K562 (cell line): ENCODE data around the gene PDCD6IP. TPM values are rescaled to one million over a fixed set of nuclear protein-coding genes. Genes with fewer than 3 reads are reported as not detected.
"Not testable (repeated sequence)": the region's sequence is repeated elsewhere in the genome, so short reads cannot be mapped to it uniquely, and the experiment has no call there.

Experiments used
- ATAC-seq: fragments of 200-7000 bp; cut with Tn5 transposase; 3 replicates; pipeline ENCODE4 v1.9.1; 2020; ENCODE audit warnings: moderate library complexity
- BruUV-seq: library from RNA; stranded (reverse); fragments of 400-500 nt; replicated peaks from 2 replicates; lab custom pipeline; 2021; lab: Mats Ljungman, UMichigan
- CTCF ChIA-PET: fragments of 300-600 bp; formaldehyde crosslinking; extraction: SDS; loops from one replicate; lab custom pipeline; 2021; ENCODE audit warnings: low intra/inter-chr PET ratio; lab: Yijun Ruan, JAX
- POLR2A ChIA-PET: fragments of 300-600, 350-650 bp; sonication (Branson Sonifier 250); formaldehyde crosslinking; extraction: SDS; loops from one replicate; lab custom pipeline; 2021; ENCODE audit warnings: antibody characterized with exemption, inconsistent platforms; lab: Yijun Ruan, JAX
- DNase-seq, 4 experiments: peaks; one replicate each; pipeline versions ENCODE4 v3.0.0 to v3.0.0-alpha.2; 2011 to 2018; ENCODE audit warnings: low spot score in 3 of 4, mixed read lengths in 3 of 4; ENCODE audit errors: extremely low read depth in 1 of 4
- FAIRE-seq: peaks from 2 replicates; lab custom pipeline; 2011; peaks lifted over from hg19 to GRCh38; lab: Jason Lieb, UNC
- H2AFZ ChIP-seq: 2 replicates; pipeline ENCODE4 v1.6.0; 2011; ENCODE audit warnings: low read depth, low read length, control low read depth, inconsistent platforms
- H3K27ac ChIP-seq: fragments of 200-600 bp; 3 replicates; pipeline ENCODE4 v1.8.0; 2011; ENCODE audit warnings: low read depth, mild to moderate bottlenecking, control low read depth, inconsistent platforms, low read length, moderate library complexity, mixed read lengths; ENCODE audit errors: extremely low read depth
- H3K27me3 ChIP-seq, 2 experiments: fragments of 300-600 bp in 1 of 2; 2 replicates in 1 of 2; 3 replicates in 1 of 2; pipeline versions ENCODE4 v1.6.0 to v1.8.0; 2011; ENCODE audit warnings: inconsistent platforms in 2 of 2, low read length in 2 of 2, mild to moderate bottlenecking in 1 of 2, mixed read lengths in 1 of 2, moderate library complexity in 1 of 2; ENCODE audit not compliant: control insufficient read depth in 2 of 2, insufficient read depth in 2 of 2
- H3K36me3 ChIP-seq: fragments of 300-600 bp; 3 replicates; pipeline ENCODE4 v1.8.0; 2011; ENCODE audit warnings: mild to moderate bottlenecking, low read length, inconsistent platforms; ENCODE audit not compliant: control insufficient read depth, insufficient read depth
- H3K4me1 ChIP-seq, 2 experiments: fragments of 200-600 bp in 1 of 2; replicated peaks in 1 of 2; 2 replicates in 1 of 2; 3 replicates in 1 of 2; pipeline versions ENCODE4 v1.5.1 to v1.8.0; 2011; ENCODE audit warnings: inconsistent platforms in 2 of 2, low read length in 2 of 2, mild to moderate bottlenecking in 1 of 2, mixed read lengths in 1 of 2, moderate library complexity in 1 of 2; ENCODE audit not compliant: control insufficient read depth in 2 of 2, insufficient read depth in 2 of 2
- H3K4me2 ChIP-seq: 2 replicates; pipeline ENCODE4 v1.6.1; 2011; ENCODE audit warnings: low read length, control low read depth, inconsistent platforms, mixed read lengths; ENCODE audit not compliant: insufficient read depth
- H3K4me3 ChIP-seq: fragments of 200-600 bp; sonication (generic), shearing (Covaris generic); 2 replicates; pipeline ENCODE4 v1.5.1; 2016; ENCODE audit warnings: control low read depth, inconsistent platforms
- H3K79me2 ChIP-seq: fragments of 200-600 bp; 3 replicates; pipeline ENCODE4 v1.8.0; 2011; ENCODE audit warnings: low read length, inconsistent platforms; ENCODE audit not compliant: control insufficient read depth, insufficient read depth
- H3K9ac ChIP-seq, 2 experiments: 2 replicates each; pipeline versions ENCODE4 v1.6.0 to v1.6.1; 2011; ENCODE audit warnings: low read depth in 2 of 2, low read length in 2 of 2, control low read depth in 1 of 2, inconsistent platforms in 1 of 2, mild to moderate bottlenecking in 1 of 2, mixed read lengths in 1 of 2; ENCODE audit not compliant: insufficient read depth in 1 of 2
- H3K9me1 ChIP-seq: one replicate; pipeline ENCODE4 v1.6.0; 2011; ENCODE audit warnings: inconsistent platforms, mild to moderate bottlenecking, low read length, moderate library complexity; ENCODE audit not compliant: control insufficient read depth, insufficient read depth
- H3K9me3 ChIP-seq: replicated peaks from 2 replicates; pipeline ENCODE4 v1.5.1; 2011; ENCODE audit warnings: low read depth, low read length, inconsistent platforms; ENCODE audit not compliant: control insufficient read depth, insufficient read depth
- H4K20me1 ChIP-seq: replicated peaks from 2 replicates; pipeline ENCODE4 v1.6.1; 2011; ENCODE audit warnings: low read length, inconsistent platforms, mixed read lengths; ENCODE audit not compliant: control insufficient read depth, insufficient read depth
- CBX1 ChIP-seq: sonication (generic); IDR thresholded peaks from 2 replicates; pipeline ENCODE4 v1.6.1; 2016; ENCODE audit warnings: antibody characterized with exemption, low read depth, mild to moderate bottlenecking
- CBX3 ChIP-seq, 2 experiments: IDR thresholded peaks; 1 replicate in 1 of 2; 2 replicates in 1 of 2; pipeline ENCODE4 v1.6.1; 2012; ENCODE audit warnings: inconsistent platforms in 2 of 2, low read length in 2 of 2, borderline replicate concordance in 1 of 2, control low read depth in 1 of 2
- CBX5 ChIP-seq: IDR thresholded peaks from 2 replicates; pipeline ENCODE4 v1.6.1; 2014; ENCODE audit warnings: low read depth, borderline replicate concordance
- HIVEP1 ChIP-seq: fragments of 250-450 bp; sonication (Bioruptor Pico); IDR thresholded peaks from 2 replicates; pipeline ENCODE4 v1.4.0; 2020; ENCODE audit warnings: mild to moderate bottlenecking
- MLX ChIP-seq, 2 experiments: fragments of 450-650 bp in 1 of 2; sonication (generic) in 1 of 2; formaldehyde crosslinking; conservative IDR thresholded peaks; 2 replicates each; pipeline versions ENCODE4 v1.4.0 to v1.8.1; 2020 to 2022; ENCODE audit warnings: mild to moderate bottlenecking in 1 of 2, missing genetic modification reagents in 1 of 2
- NCOR1 ChIP-seq: fragments of 450-650 bp; IDR thresholded peaks from 2 replicates; pipeline ENCODE4 v1.6.1; 2016; ENCODE audit warnings: mild to moderate bottlenecking, moderate library complexity
- TRIM24 ChIP-seq, 2 experiments: fragments of 450-650 bp; IDR thresholded peaks; 2 replicates each; pipeline ENCODE4 v1.6.1; 2016
- TRIM28 ChIP-seq: fragments of 450-650 bp; IDR thresholded peaks from 2 replicates; pipeline ENCODE4 v1.6.1; 2017
- TSC22D4 ChIP-seq: fragments of 450-650 bp; IDR thresholded peaks from 2 replicates; pipeline ENCODE4 v1.6.1; 2016; ENCODE audit warnings: missing genetic modification characterization, missing biosample characterization, control low read depth
- ZNF280A ChIP-seq: fragments of 450-650 bp; IDR thresholded peaks from 2 replicates; pipeline ENCODE4 v1.6.1; 2018; ENCODE audit warnings: mild to moderate bottlenecking, low read depth; ENCODE audit not compliant: partially characterized antibody
- ZNF707 ChIP-seq: fragments of 250-450 bp; sonication (Bioruptor Pico); conservative IDR thresholded peaks from 2 replicates; pipeline ENCODE4 v1.8.0; 2022; ENCODE audit warnings: inconsistent platforms, mild to moderate bottlenecking, moderate library complexity
- WGBS: fragments of 100-300 bp; shearing (Covaris generic); methylation state at CpG from one replicate; pipeline ENCODE4 v1.1.6; 2016; ENCODE audit warnings: low coverage, mixed read lengths; ENCODE audit not compliant: insufficient coverage; ENCODE audit errors: missing lambda C conversion rate; 5-methylcytosine and 5-hydroxymethylcytosine counted together
- in situ Hi-C: fragments of 300-500 bp; cut with MboI; formaldehyde crosslinking; loops from 4 replicates; pipeline ENCODE4 v1.15.0; 2018; ENCODE audit warnings: inconsistent platforms, mixed read lengths
- intact Hi-C: fragments of 100-400 bp; cut with micrococcal nuclease; formaldehyde crosslinking; loops from 2 replicates; pipeline ENCODE4 v1.14.2; 2022
- polyA plus RNA-seq, 8 experiments: library from polyadenylated mRNA; depleted of rRNA in 4 of 8; stranded (reverse) in 5 of 8; unstranded in 3 of 8; fragments of >200 nt; fragmentation: Nextera tagmentation in 2 of 8; fragmentation: Illumina TruSeq in 1 of 8; extraction: Ambion mirVana in 2 of 8; extraction: Trizol in 1 of 8; gene quantifications; 2 replicates each; pipeline versions ENCODE4 v1.2.1 to v1.2.3, GENCODE V29; 2011 to 2014; ENCODE audit warnings: inconsistent platforms in 1 of 8, missing spikeins in 1 of 8
- total RNA-seq, 7 experiments: library from RNA; depleted of rRNA in 6 of 7; stranded (reverse); fragments of >200 nt in 6 of 7; fragmentation: Illumina TruSeq in 2 of 7; extraction: Trizol in 2 of 7; gene quantifications; 2 replicates each; pipeline versions ENCODE4 v1.2.1 to v1.2.3, GENCODE V29; 2011 to 2021; ENCODE audit warnings: low replicate concordance in 1 of 7

The PDCD6IP gene
- total and polyA plus RNA-seq, 9 of the 15 experiments (the other 6 are each of a cell fraction or from before 2014, with no cell fraction given), result 40.2 to 302 (median 122) TPM

- H3K4me2 ChIP-seq, result no peak overlapping the region
- BruUV-seq, result no TSS peak
- no peak for TF ChIP-seq HIVEP1
- no peak for TF ChIP-seq MLX (CRISPR knock-in tag; conservative IDR thresholded peaks at IDR 0.05)
- no peak for TF ChIP-seq NCOR1
- TF ChIP-seq TSC22D4 (tag), result no peak
- no peak for FAIRE-seq
- no peak overlapping the region for H3K4me3 ChIP-seq
- ATAC-seq, result no peak
- H3K9ac ChIP-seq, result no peak overlapping the region
- in situ Hi-C loops, result no loop called here
- no peak for DNase-seq
- 9% methylated on average over 2 of the region's 2 CpGs for WGBS
- ChIA-PET POLR2A (interaction anchor here (0.7 to 1.0 kb wide), 2 partner anchors 8 to 23 kb away, joined by 3 to 5 read pairs; no protein-coding TSS in a partner anchor), CTCF (interaction anchor here (0.7 kb wide), 1 partner anchor 64 kb away, joined by 3 read pairs; no protein-coding TSS in a partner anchor)
- no peaks in the 10 kb centered on the region for H3K79me2 ChIP-seq
- H2AFZ ChIP-seq, result peak overlapping the region; percentile 17; the same call in 1 of the 2 replicates
- intact Hi-C loops, result no loop called here
- no peaks in the 10 kb centered on the region for H3K4me1 ChIP-seq
- H3K9me3 ChIP-seq, result no peaks in the 10 kb centered on the region; the same call in 1 of the 2 replicates
- H3K36me3 ChIP-seq, result no peaks in the 10 kb centered on the region
- H3K9me1 ChIP-seq, result no peaks in the 10 kb centered on the region
- no peaks in the 10 kb centered on the region for H4K20me1 ChIP-seq
- H3K27me3 ChIP-seq, result no peaks in the 10 kb centered on the region
- no peak overlapping the region for H3K27ac ChIP-seq
Observed at GRCh38 chr3:33751336-33751735, 47.1 kb upstream of the PDCD6IP start.

- not testable (repeated sequence) for H3K4me2 ChIP-seq
- TF ChIP-seq CBX3 (IDR thresholded peaks at IDR 0.05; ENCODE audit: borderline replicate concordance in 1 of 2, low read length in 2 of 2), result peak in 1 of 2 experiments; percentile 58; a peak in 1 of 3 replicates
- peak in 1 of 2 experiments; percentile 58; a peak in 1 of 4 replicates for TF ChIP-seq TRIM24 (IDR thresholded peaks at IDR 0.05)
- TF ChIP-seq CBX5, result peak; percentile 81; the same call in 1 of the 2 replicates
- peak; percentile 71 for TF ChIP-seq ZNF280A
- TF ChIP-seq CBX1, result 0 out of 2 replicates have a peak, but pooled peaks have one; percentile 46
- peak; percentile 90 for TF ChIP-seq TRIM28
- peak; percentile 99 for TF ChIP-seq ZNF707
- TF ChIP-seq, all 486 proteins: peak for 7; not testable (repeated sequence) for 479
- H3K4me1 ChIP-seq, H3K9me3 ChIP-seq, H3K9ac ChIP-seq, BruUV-seq, FAIRE-seq, H3K27me3 ChIP-seq, DNase-seq, ATAC-seq, in situ Hi-C loops, H3K27ac ChIP-seq, POLR2A ChIA-PET, CTCF ChIA-PET, H3K36me3 ChIP-seq, H2AFZ ChIP-seq, H3K4me3 ChIP-seq, intact Hi-C loops, H4K20me1 ChIP-seq, H3K79me2 ChIP-seq, H3K9me1 ChIP-seq: not testable (repeated sequence)
- 13% methylated on average over 1 of the region's 1 CpG for WGBS
Observed at GRCh38 chr3:33754391-33754790, 44.0 kb upstream of the PDCD6IP start.
